HG02763 (cell line): ENCODE data around the gene RASSF4.
A peak's percentile ranks its signal among the peaks of the same experiment; 100 is the strongest.

Source experiments
- ATAC-seq: cut with Tn5 transposase; IDR thresholded peaks from one replicate; pipeline ENCODE4 v1.9.1; 2021; ENCODE audit warnings: mild to moderate bottlenecking, moderate library complexity; ENCODE audit not compliant: unreplicated experiment

RASSF4 gene

GRCh38 chr10:44974082-44974627 is 14.6 kb downstream of the RASSF4 start:
- ATAC-seq: no peak

- ATAC-seq: peak; percentile 74
Measured at GRCh38 chr10:44974628-44975430, 15.2 kb downstream of the RASSF4 start.

GRCh38 chr10:44975431-44976331 is 16.1 kb downstream of the RASSF4 start:
- ATAC-seq: no peak

- no peak for ATAC-seq
Measured at GRCh38 chr10:44976352-44977198, 17.0 kb downstream of the RASSF4 start.

GRCh38 chr10:44977287-44978212 is 17.9 kb downstream of the RASSF4 start:
- no peak for ATAC-seq

GRCh38 chr10:44978213-44978569 is 18.6 kb downstream of the RASSF4 start:
- ATAC-seq: no peak

- no peak for ATAC-seq
Measured at GRCh38 chr10:44978570-44979280, 19.1 kb downstream of the RASSF4 start, which contains the start of gene DEPP1. TSS of gene DEPP1 (minus strand) at chr10:44978809. CDS start at chr10:44978030, 779 bp downstream.

- ATAC-seq: no peak
Measured at GRCh38 chr10:44979281-44980191, 19.9 kb downstream of the RASSF4 start.

GRCh38 chr10:44980309-44981171 is 20.9 kb downstream of the RASSF4 start:
- ATAC-seq: no peak

GRCh38 chr10:44981172-44982113 is 21.8 kb downstream of the RASSF4 start:
- ATAC-seq: no peak

- ATAC-seq: no peak
Measured at GRCh38 chr10:44982114-44982460, 22.5 kb downstream of the RASSF4 start.

- no peak for ATAC-seq
Measured at GRCh38 chr10:44982496-44982895, 22.9 kb downstream of the RASSF4 start.

- no peak for ATAC-seq
Measured at GRCh38 chr10:44983066-44983894, 23.7 kb downstream of the RASSF4 start.

GRCh38 chr10:44983895-44984278 is 24.3 kb downstream of the RASSF4 start:
- ATAC-seq: no peak

- ATAC-seq: no peak
Measured at GRCh38 chr10:44984671-44985101, 25.1 kb downstream of the RASSF4 start.
